Astrocyte of the spinal cord (primary cell): ENCODE data around the gene DYNC2H1.

ENCODE experiments used
- DNase-seq: peaks from one replicate; pipeline ENCODE4 v3.0.0; 2011; ENCODE audit warnings: low read depth, low spot score
- H3K4me3 ChIP-seq: 2 replicates; pipeline ENCODE4 v1.5.1; 2011; ENCODE audit warnings: low read depth, mild to moderate bottlenecking, low read length, moderate library complexity
- CTCF ChIP-seq: IDR thresholded peaks from 2 replicates; pipeline ENCODE4 v1.5.1; 2012; ENCODE audit warnings: low read depth, mild to moderate bottlenecking, low read length, inconsistent platforms
- in situ Hi-C: cut with HindIII; loops from 2 replicates; pipeline ENCODE4 v1.10.0; 2017; ENCODE audit warnings: low sequenced_read_pairs

DYNC2H1 gene

GRCh38 chr11:103486604-103487003, 377.4 kb downstream of the DYNC2H1 start:
- in situ Hi-C loops, result no loop called here
- DNase-seq, result no peak
- no peak overlapping the region for H3K4me3 ChIP-seq
- no peak for TF ChIP-seq CTCF

- H3K4me3 ChIP-seq, result no peak overlapping the region
- no peak for DNase-seq
- in situ Hi-C loops, result no loop called here
- no peak for TF ChIP-seq CTCF
Measured at GRCh38 chr11:103487113-103487512, 377.9 kb downstream of the DYNC2H1 start.

- peak; percentile 53 for DNase-seq
- TF ChIP-seq CTCF, result no peak
- H3K4me3 ChIP-seq, result no peak overlapping the region
- in situ Hi-C loops, result no loop called here
Measured at GRCh38 chr11:103488031-103488461, 378.8 kb downstream of the DYNC2H1 start.

GRCh38 chr11:103488579-103488978, 379.4 kb downstream of the DYNC2H1 start:
- in situ Hi-C loops, result no loop called here
- no peak for TF ChIP-seq CTCF
- DNase-seq, result no peak
- H3K4me3 ChIP-seq, result no peak overlapping the region

GRCh38 chr11:103491777-103492176, 382.6 kb downstream of the DYNC2H1 start:
- TF ChIP-seq CTCF, result no peak
- H3K4me3 ChIP-seq, result no peak overlapping the region
- in situ Hi-C loops, result no loop called here
- no peak for DNase-seq

- no peak for DNase-seq
- H3K4me3 ChIP-seq, result no peak overlapping the region
- in situ Hi-C loops, result no loop called here
- TF ChIP-seq CTCF, result no peak
Measured at GRCh38 chr11:103494491-103494890, 385.3 kb downstream of the DYNC2H1 start.

GRCh38 chr11:103497268-103497667, 388.0 kb downstream of the DYNC2H1 start:
- DNase-seq, result no peak
- no peak for TF ChIP-seq CTCF
- in situ Hi-C loops, result no loop called here
- no peak overlapping the region for H3K4me3 ChIP-seq
